Activated CD8-positive, alpha-beta memory T cell treated with anti-CD3 and anti-CD28 coated beads for 36 hours (primary cell): ENCODE data around the gene BMI1. TPM values are rescaled to one million over a fixed set of nuclear protein-coding genes. Genes with fewer than 3 reads are reported as not detected.

Experiments
- CTCF ChIA-PET: fragments of 350-600 bp; sonication (Branson Sonifier 250); formaldehyde crosslinking; loops from one replicate; lab custom pipeline; 2021; ENCODE audit warnings: antibody characterized with exemption; lab: Charles Lee
- POLR2A ChIA-PET: fragments of 350-600 bp; sonication (Branson Sonifier 250); formaldehyde crosslinking; loops from one replicate; lab custom pipeline; 2021; ENCODE audit warnings: antibody characterized with exemption; lab: Charles Lee
- total RNA-seq, 2 experiments: library from RNA; stranded (reverse); gene quantifications; one replicate each; pipeline ENCODE4 v1.2.3, GENCODE V29; 2021

BMI1 gene
- total RNA-seq, 2 experiments from 2014 or later: 72.4 to 74.4 TPM

DNA sequence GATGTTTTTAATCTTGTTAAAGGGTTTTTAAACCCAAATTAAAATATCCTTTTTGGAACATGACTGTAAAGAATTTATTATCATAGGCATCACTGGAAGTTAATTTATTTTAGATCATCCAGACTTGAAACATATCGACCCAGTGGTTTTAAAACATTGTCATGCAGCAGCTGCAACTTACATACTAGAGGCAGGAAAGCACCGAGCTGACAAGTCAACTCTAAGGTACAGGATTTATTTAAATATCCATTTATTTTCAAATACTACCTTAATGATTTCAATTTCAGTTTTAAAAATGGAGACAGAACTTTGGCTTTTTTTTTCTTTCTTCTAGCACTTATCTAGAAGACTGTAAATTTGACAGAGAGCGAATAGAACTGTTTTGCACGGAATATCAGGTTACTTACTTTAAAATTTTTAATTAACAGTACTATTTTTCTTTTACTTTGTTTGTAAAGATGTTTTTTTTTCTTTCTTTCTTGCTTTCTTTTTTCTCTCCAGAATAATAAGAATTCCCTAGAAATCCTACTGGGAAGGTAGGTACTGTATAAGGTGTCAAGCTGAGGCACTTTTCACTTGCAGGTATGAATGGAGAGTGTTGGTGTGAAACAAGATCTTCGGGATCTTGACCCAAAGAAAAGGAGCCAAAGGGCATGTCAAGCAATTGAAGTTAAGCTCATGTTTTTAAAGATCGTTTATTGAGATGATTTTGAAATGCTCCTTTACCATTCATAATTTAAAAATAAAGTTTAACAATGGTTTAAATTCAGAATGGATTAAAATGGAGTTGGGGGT lies 2.9 kb upstream of the BMI1 start:
- ChIA-PET CTCF (no interaction called here), POLR2A (no interaction called here)

DNA sequence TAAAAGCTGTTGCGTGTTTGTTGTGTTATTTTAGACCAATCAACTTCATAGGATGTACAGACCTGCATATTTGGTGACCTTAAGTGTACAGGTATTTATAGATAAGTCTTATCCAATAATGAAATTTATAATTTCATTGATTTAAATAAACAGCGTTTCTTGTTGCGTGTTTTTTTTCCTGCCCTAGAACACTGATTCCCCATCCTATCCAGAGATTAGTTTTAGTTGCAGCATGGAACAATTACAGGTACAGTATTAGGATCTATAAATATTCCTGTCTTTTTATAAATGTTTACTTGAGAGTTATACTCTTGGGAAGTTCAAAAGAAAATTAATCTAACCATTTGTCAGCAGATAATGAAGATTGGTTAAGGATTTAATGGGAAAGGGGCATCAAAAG lies 2.1 kb upstream of the BMI1 start:
- CTCF ChIA-PET: no interaction called here
- POLR2A ChIA-PET: no interaction called here

DNA sequence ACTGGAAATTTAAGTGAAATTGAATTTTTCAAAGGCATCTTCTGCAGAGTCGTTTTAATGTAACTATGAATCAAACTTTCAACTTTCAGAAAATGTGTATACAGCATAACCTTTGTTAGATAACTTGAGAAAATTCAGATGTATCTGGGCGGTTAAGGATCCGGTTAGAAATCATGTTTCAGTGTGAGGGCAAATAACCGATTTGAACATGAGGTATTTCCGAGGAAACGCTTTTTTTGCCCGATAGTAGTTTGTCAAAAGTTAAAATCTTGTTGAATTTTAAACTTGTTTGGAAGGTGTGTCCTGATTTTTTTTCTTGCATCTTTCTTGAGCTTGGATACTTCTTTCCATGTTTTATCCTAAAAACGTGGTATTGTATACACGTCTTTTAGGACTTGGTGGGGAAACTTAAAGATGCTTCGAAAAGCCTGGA lies 1.3 kb upstream of the BMI1 start:
- CTCF ChIA-PET: interaction anchor here (1.0 kb wide), 1 partner anchor 24 kb away, joined by 4 read pairs; no protein-coding TSS in a partner anchor
- POLR2A ChIA-PET: interaction anchor here (1.1 kb wide), 1 partner anchor 117 kb away, joined by 3 read pairs; no protein-coding TSS in a partner anchor

DNA sequence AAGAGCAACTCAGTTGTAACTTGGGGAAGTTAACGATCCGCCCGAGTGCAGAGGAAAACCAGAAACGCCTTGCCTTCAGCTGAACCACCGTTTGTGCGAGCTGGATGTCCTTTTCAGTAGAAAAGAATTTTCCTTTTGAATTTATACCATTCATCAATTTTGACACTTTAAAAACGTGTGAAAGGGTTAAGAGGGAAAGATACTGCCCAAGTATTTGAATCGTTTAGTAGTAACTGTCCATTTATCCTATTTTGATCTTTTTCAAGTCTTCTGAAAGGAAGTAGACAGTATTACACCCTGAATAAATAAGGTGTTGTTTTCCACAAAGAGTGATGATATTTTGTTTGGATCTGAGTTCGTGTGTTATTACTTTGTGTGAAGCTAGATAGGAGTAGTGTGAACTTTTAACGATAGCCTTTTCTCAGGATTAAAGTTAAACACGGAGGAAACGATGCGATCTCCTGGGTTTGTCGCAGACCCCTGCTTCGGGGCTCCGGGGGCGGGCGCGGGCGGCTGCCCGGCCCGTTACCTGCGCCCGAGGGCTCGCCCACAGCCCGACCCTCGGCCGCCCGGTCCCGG lies 830 bp upstream of the BMI1 start:
- ChIA-PET POLR2A (interaction anchor here (1.1 kb wide), 1 partner anchor 117 kb away, joined by 3 read pairs; no protein-coding TSS in a partner anchor), CTCF (interaction anchor here (1.0 kb wide), 1 partner anchor 24 kb away, joined by 4 read pairs; no protein-coding TSS in a partner anchor)

DNA sequence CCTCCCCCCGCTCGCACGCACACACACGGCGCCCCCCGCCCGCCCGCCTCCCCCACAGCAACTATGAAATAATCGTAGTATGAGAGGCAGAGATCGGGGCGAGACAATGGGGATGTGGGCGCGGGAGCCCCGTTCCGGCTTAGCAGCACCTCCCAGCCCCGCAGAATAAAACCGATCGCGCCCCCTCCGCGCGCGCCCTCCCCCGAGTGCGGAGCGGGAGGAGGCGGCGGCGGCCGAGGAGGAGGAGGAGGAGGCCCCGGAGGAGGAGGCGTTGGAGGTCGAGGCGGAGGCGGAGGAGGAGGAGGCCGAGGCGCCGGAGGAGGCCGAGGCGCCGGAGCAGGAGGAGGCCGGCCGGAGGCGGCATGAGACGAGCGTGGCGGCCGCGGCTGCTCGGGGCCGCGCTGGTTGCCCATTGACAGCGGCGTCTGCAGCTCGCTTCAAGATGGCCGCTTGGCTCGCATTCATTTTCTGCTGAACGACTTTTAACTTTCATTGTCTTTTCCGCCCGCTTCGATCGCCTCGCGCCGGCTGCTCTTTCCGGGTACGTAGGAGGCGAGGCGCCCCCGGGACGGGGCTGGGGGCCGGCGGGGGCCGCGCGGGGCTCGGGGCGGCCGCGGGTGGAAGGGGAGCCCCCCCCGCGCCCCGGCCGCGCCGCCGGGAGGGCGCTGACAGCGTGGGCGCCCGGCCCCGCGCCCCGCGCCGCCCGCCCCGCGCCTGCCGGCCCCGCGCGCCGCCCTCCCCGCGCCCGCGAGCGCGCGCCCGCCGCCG lies 441 bp downstream of the BMI1 start:
- CTCF ChIA-PET: no interaction called here
- POLR2A ChIA-PET: no interaction called here

DNA sequence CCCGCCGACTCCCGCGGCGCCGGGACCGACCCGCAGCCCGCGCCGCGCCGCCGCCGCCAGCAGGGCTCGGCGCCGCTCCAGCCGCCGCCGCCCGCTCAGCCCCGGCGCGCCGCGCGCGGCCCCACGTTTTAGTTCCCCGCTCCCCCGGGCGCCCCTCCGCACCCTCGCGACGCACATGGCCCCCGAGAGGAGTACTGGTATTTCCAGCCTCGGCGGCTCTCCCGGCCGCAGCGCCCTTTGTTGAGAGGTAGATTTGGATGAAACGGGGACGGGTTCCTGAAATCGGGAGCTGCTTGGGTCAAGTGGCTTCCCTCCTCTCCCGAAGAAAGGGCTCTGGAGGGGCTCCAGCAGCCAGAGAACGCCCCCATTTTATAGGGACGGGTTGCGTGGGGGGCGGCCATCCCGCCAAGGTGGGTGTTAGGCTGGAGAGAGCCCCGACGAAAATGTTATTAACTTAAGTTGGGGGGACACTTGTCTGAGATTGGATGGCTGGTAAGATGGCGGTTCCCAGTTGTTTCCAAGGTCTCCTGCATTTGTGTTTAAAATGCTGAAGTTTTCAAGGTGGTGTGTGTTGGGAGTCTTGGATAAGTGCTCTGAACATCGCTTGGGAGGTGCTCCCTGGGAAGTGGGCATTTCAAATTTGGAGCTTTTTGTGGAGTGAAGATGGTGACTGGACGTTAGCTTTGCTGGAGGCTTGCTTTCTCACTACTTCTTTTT lies 1.2 kb downstream of the BMI1 start:
- ChIA-PET CTCF (interaction anchor here (0.6 kb wide), 1 partner anchor 373 kb away, joined by 3 read pairs; no protein-coding TSS in a partner anchor), POLR2A (no interaction called here)

DNA sequence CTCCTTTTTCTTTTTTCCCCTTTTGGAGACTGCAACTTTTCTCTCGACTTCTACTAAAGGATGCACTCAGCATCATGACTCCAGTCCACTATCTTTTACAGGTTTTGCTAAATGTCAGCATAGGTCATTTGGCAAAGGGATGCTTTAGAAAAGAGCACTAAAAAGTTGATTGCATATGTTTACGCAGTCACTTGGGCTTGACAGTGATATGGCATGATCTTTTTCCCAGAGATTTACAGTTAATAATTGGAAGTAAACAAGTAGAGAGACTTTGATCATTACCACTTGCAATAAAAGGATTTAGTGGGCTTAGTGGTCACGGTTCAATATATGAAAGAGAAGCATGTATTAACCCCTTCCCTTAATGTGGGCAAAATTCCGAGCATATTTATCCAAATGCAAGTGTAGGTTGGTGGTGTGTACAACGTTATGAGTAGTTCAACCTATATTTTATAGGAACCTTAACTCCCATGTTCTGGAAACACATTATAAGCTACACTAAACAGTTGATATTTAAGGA lies 1.8 kb downstream of the BMI1 start:
- POLR2A ChIA-PET: no interaction called here

DNA sequence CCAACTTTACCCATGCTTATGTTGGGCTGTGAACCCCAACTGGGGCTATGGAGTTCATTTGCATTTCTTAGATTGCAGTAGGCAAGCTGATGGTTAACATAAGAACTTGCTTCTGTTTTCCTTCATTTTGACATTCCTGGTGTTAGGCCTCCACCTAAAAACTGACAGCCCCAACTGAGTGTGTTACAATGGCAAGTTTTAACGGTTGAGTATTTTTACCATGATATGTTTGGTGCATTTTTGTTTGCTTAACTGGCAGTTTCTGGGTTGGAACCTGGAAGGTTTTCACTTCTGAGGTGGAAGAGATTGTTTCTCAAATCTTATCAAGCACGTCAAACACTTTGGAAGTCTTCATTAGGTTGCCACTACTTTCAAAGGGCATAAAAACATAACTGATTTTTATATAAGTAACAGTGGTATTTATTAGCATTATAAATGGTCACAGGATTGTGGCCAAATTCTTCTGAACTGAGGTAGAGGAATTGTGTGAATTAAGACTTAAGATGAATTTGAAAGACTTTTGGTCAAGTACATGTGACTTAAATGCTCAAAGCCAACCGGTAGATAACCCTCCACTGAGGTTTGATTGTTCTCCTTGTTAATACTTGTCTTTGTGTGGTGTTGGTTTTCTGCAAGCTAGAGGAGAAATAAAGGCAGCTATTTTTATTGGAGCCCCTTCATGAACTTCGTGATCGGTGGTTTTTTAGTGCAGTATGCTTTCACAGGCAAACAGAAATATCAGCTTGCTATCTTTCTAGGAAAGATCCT lies 2.8 kb downstream of the BMI1 start:
- CTCF ChIA-PET: no interaction called here

More for the DNA sequence above, 1.8 kb downstream of the BMI1 start:
- CTCF ChIA-PET: interaction anchor here (0.6 kb wide), 1 partner anchor 373 kb away, joined by 3 read pairs; no protein-coding TSS in a partner anchor

DNA sequence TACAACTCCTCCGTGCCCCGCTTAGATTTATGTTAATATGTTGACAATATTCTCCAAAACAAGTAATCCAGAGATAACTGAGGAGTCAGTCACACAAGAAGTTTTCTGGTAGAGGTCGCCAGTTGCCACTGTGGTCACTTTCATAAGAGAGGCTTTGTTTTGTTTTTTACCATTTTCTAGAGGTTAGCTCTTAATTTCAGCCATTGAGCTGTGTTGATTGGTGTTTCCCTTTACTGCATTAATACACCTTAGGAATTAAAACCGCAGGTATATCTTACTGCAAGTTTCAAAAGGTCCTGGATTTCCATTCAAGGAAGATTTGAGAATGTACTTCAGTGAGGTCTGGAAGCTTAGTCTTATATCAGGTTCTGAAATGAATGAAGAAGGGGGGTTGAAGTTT lies 3.5 kb downstream of the BMI1 start:
- ChIA-PET POLR2A (interaction anchor here (0.7 kb wide), 1 partner anchor 16 kb away, joined by 3 read pairs; no protein-coding TSS in a partner anchor), CTCF (no interaction called here)

More for the DNA sequence above, 2.8 kb downstream of the BMI1 start:
- POLR2A ChIA-PET: no interaction called here

DNA sequence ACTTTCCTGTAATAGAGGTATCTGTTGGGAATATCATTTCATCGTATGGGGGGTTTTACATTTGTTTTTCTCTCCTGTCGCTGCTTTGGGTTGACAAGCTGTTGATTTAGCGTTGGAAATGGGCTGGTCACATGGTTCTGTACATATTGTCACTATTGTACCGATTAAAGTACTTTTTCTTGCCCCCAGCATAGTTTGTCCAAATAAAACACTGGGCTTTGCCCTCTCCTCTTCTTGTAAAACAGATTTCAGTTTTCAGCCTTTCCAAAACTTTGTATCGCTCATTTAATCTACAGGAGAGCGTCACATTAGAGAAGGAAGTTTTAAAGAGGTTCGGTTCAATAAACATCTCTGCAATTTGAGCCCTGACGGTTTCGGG lies 4.0 kb downstream of the BMI1 start:
- ChIA-PET CTCF (no interaction called here), POLR2A (interaction anchor here (0.7 kb wide), 1 partner anchor 15 kb away, joined by 3 read pairs; no protein-coding TSS in a partner anchor)

DNA sequence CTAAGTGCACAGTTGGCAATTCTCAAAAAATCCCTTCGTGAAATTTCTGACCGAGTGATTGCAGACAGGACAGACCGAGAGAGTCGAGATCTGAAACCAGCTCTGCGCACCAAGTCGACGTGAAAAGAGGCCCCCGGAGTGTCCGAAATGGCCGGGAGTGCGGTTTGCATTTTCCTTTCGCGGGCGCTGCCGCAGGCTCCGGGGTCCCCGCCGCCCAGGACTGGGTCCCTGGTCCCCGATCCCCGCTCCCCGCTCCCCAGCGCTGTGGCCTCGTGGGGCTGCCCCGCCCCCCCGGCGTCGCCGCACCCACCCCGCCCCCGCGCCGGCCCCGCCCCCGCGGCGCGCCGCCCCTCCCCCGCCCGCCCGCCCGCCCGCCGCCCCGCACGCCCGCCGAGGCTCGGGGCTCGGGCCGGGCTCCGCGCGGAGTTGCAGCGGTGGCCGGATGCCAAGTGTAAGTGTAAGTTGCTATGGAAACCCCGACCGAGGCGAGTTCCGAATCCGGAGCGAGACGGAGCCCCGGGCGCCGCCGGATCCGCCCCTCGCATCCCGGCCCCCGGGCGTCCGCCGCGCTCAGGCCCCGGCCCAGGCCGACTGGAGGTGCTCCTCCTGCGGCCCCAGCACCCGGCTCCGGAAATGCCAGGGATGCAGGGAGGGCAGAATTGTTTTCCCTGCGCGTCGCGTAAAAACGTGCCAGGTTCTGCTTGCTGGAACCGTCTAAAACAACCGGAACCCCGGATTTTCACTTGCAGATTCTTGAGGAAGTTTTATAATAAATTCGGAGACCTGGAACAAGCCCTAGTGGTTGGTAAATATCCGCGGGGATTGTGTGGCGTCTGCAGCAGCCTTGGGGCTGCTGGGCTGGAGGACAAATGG lies 4.6 kb downstream of the BMI1 start:
- ChIA-PET CTCF (no interaction called here), POLR2A (no interaction called here)

DNA sequence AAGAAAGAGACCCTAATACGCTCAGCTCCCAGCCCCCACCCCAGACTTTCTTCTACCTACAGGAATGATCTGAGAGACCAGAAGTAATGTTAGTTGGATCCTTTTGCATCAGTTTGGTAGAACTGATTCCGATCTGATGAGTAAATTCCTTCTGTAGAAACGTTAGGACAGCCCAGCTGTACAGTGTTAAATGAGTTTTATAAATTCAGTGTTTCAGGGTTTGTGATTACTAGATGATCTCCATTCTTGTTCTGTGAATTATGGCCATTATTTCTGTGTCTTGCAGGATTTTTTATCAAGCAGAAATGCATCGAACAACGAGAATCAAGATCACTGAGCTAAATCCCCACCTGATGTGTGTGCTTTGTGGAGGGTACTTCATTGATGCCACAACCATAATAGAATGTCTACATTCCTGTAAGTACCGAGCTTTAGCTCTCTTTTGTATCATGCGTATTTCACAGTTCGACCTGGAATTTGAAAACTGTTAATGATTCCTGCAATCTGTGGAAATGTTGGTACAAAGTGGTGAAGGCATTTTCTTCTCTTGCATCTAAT lies 5.3 kb downstream of the BMI1 start:
- POLR2A ChIA-PET: no interaction called here
- CTCF ChIA-PET: no interaction called here

DNA sequence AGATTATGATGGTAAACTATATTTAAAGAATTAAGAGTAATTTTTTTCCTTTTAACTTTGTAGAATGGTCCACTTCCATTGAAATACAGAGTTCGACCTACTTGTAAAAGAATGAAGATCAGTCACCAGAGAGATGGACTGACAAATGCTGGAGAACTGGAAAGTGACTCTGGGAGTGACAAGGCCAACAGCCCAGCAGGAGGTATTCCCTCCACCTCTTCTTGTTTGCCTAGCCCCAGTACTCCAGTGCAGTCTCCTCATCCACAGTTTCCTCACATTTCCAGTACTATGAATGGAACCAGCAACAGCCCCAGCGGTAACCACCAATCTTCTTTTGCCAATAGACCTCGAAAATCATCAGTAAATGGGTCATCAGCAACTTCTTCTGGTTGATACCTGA lies 8.3 kb downstream of the BMI1 start:
- CTCF ChIA-PET: no interaction called here
- POLR2A ChIA-PET: no interaction called here

DNA sequence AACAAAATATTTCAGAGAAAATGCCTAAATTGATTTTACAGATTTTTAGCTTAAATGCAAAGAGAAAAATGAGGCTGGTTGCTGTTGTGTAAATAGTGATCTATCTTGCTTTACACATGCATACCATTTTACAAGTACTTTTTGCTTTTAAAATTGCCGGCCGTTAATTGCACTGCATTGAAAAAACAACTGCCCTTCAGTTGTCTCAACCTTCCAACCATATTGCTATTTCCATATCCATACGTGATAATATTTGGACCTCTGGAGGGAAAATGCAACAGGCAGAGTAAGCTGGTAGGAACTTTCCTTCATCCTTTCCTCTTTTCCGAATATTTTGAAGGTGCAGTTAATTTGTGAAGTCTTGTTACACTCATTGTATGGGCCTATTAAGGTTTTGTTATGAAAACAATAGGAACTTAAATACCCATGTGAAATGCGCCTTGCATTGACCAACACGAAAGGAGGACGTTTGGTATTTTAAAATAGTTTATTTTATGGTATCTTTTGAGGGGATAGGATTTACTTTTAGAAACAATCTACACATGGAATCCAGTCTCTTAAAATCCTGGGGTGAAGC lies 11.3 kb downstream of the BMI1 start:
- POLR2A ChIA-PET: no interaction called here
- CTCF ChIA-PET: no interaction called here

DNA sequence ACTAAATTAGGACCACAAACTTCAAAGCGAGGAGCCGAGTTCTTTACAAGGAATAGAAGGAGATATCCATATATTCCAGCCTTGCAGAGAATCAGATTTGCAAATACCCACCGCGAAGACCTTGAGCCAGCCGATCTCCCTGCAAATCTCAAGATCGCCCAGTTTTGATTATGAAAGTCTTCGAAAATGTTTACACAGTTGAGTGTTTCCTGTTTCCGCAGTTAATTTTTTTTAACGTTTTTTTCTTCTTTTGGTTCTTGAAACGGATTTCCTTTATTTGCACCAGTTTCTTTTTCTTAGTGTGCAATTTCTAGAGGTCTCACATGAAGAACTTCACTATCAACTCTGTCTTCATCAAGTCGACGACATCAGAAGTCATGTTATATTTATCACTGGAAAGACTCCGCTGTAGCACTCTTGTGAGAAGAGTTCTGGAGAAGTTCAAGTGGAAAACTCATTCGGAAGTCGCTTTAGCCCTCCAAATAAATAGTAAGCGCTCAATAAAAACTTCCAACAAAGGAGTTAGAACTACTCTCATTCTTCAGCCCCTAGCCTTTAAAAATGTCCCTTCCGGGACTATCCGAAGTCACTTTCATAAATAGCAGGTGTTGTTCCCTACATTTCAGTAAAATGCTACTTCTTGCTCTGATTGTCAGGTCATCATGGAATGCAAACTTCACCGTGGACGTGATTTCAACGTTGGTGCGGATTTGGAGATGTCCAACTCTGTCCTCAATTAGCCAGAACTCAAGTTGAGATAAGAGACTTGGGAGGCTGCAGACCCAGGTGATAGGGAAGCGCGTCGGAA lies 12.5 kb downstream of the BMI1 start:
- ChIA-PET CTCF (no interaction called here), POLR2A (no interaction called here)

DNA sequence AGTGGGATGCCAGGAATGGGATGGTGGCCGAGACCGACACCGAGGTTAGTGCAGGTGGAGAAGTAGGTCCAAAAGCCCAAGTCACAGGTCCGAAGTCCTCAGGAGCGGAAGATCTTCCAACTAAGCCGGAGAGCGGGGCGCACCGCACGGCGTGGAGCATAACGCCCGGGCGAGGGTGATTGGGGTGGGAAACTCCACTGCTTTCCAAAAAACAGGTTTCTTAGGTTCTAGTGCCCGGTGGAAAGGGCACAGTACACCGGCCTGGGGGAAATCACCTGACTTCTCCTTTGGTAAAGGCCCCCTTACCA lies 13.0 kb downstream of the BMI1 start:
- ChIA-PET POLR2A (no interaction called here), CTCF (no interaction called here)
